ENCODE data around the gene ZNF627. TPM values are rescaled to one million over a fixed set of nuclear protein-coding genes. Genes with fewer than 3 reads are reported as not detected.
A peak's percentile ranks its signal among the peaks of the same experiment; 100 is the strongest.

ZNF627 gene
- total and polyA plus RNA-seq, 2 of the 8 experiments (the other 6 are each of a cell fraction or from before 2014, with no cell fraction given): 7.2 to 13.7 TPM

GRCh38 chr19:11560404-11561051 lies 36.8 kb upstream of the ZNF627 start:
- H3K4me3 ChIP-seq (ENCODE audit: extremely low read depth in 1 of 4, insufficient read depth in 2 of 4, low read depth in 3 of 4, low read length in 4 of 4): 0 out of 8 replicates have a peak overlapping the region, but pooled peaks of 1 of the 4 experiments have one; percentile 82
- H3K9me3 ChIP-seq (ENCODE audit: insufficient read depth in 2 of 2, low read depth in 1 of 2, low read length in 1 of 2): no peaks in the 10 kb centered on the region
- H3K23me2 ChIP-seq (ENCODE audit: low read depth, low read length): peaks cover 7% of the 10 kb centered on the region; the same call in 1 of the 2 replicates
- no peak overlapping the region for H4K91ac ChIP-seq (replicated peaks; ENCODE audit: insufficient read length, low read length)
- no peak overlapping the region for H2BK12ac ChIP-seq (ENCODE audit: low read depth, low read length)
- peaks cover 0 to 9% of the 10 kb centered on the region in 2 experiments for H4K20me1 ChIP-seq (replicated peaks in 1 of 2; ENCODE audit: control insufficient read depth in 1 of 2, insufficient read depth in 2 of 2, low read length in 2 of 2)
- H3K79me2 ChIP-seq (ENCODE audit: control insufficient read depth in 1 of 2, insufficient read depth in 2 of 2, low read length in 2 of 2): peaks cover 4 to 30% of the 10 kb centered on the region in 2 experiments; a peak in 3 of 4 replicates
- H3K23ac ChIP-seq (ENCODE audit: insufficient read length): no peak overlapping the region
- peaks cover 0 to 3% (median 0%) of the 10 kb centered on the region in 4 experiments; a peak in 4 of 7 replicates for H3K4me1 ChIP-seq (replicated peaks in 1 of 4; ENCODE audit: control insufficient read depth in 3 of 4, insufficient read depth in 4 of 4, low read length in 3 of 4)
- FAIRE-seq (no peak), DNase-seq (ENCODE audit: low read depth in 1 of 2, low spot score in 2 of 2) (peak in 1 of 2 experiments; percentile 65)
- no peak overlapping the region for H3K14ac ChIP-seq (ENCODE audit: insufficient read length)
- H4K5ac ChIP-seq (ENCODE audit: insufficient read length, low read depth, low read length): no peak overlapping the region
- peaks cover 12% of the 10 kb centered on the region for H3K79me1 ChIP-seq (ENCODE audit: low read depth, low read length)
- no peak overlapping the region for H4K8ac ChIP-seq (ENCODE audit: extremely low read depth, insufficient read depth, low read length)
- no peak overlapping the region for H2AK5ac ChIP-seq (ENCODE audit: low read depth, low read length)
- H3K9ac ChIP-seq (replicated peaks in 1 of 4; ENCODE audit: extremely low read depth in 1 of 4, low read depth in 3 of 4, low read length in 3 of 4): no peak overlapping the region
- no peak overlapping the region for H2BK15ac ChIP-seq (ENCODE audit: low read length)
- no peak overlapping the region for H2AFZ ChIP-seq (ENCODE audit: low read length)
- no peak overlapping the region for H2BK120ac ChIP-seq (replicated peaks; ENCODE audit: low read depth, low read length)
- POLR2A ChIA-PET (ENCODE audit: partially characterized antibody): interaction anchor here (1.0 to 2.5 kb wide), 3 partner anchors 9 to 20 kb away, joined by 5 to 8 read pairs (median 5); no protein-coding TSS in a partner anchor
- no peaks in the 10 kb centered on the region for H3K27me3 ChIP-seq (replicated peaks in 1 of 4; ENCODE audit: control insufficient read depth in 3 of 4, extremely low read depth in 1 of 4, insufficient read depth in 3 of 4, low read length in 3 of 4)
- H3K18ac ChIP-seq (ENCODE audit: extremely low read depth, low read length): no peak overlapping the region
- TF ChIP-seq HDAC2 (IDR thresholded peaks at IDR 0.05; ENCODE audit: borderline replicate concordance in 1 of 2, low read depth in 2 of 2, low read length in 2 of 2) (no peak), RAD21 (IDR thresholded peaks at IDR 0.05 in 1 of 2, conservative IDR thresholded peaks at IDR 0.05 in 1 of 2; ENCODE audit: low read depth in 2 of 2, low read length in 2 of 2) (peak; percentile 83 to 89), BACH1 (IDR thresholded peaks at IDR 0.05; ENCODE audit: low read length) (no peak), CTCF (IDR thresholded peaks at IDR 0.05; ENCODE audit: control extremely low read depth in 1 of 3, insufficient read depth in 1 of 3, low read depth in 1 of 3, low read length in 3 of 3) (peak; percentile 8 to 85 (median 85)), RNF2 (IDR thresholded peaks at IDR 0.05; ENCODE audit: borderline replicate concordance, low read depth, low read length, missing control alignments, poor library complexity, severe bottlenecking) (no peak)
- no peak overlapping the region for H2BK20ac ChIP-seq (ENCODE audit: low read length)
- H3K27ac ChIP-seq (ENCODE audit: low read depth, low read length): no peak overlapping the region
- CTCF ChIA-PET (ENCODE audit: partially characterized antibody): interaction anchor here (0.8 to 3.2 kb wide), 17 partner anchors 8 to 77 kb away, joined by 3 to 24 read pairs (median 4); no protein-coding TSS in a partner anchor
- H2BK5ac ChIP-seq (ENCODE audit: low read depth, low read length): no peak overlapping the region
- H3K4me2 ChIP-seq (ENCODE audit: insufficient read depth in 1 of 2, low read depth in 2 of 2, low read length in 2 of 2): peak overlapping the region; percentile 47 to 87; a peak in 1 of 4 replicates
- H3K36me3 ChIP-seq (ENCODE audit: control insufficient read depth in 2 of 4, insufficient read depth in 4 of 4, low read length in 3 of 4): no peaks in the 10 kb centered on the region; a peak in 1 of 8 replicates
- no peak overlapping the region for H3K4ac ChIP-seq (replicated peaks; ENCODE audit: insufficient read length, low read depth, low read length)
- WGBS, 2 experiments (ENCODE audit: extremely low coverage in 1 of 2, insufficient coverage in 1 of 2, insufficient read length in 1 of 2, insufficient replicate concordance in 2 of 2, low coverage in 1 of 2, low lambda C conversion rate in 2 of 2, missing lambda C conversion rate in 1 of 2): 36% methylated on average over 9 of the region's 9 CpGs; no CpG with 5 or more reads in 1 of the 2 experiments
- no peak overlapping the region for H3K56ac ChIP-seq (replicated peaks; ENCODE audit: insufficient read length, low read depth, low read length)
